Measurements from ENCODE around the gene PDE4D. TPM values are rescaled to one million over a fixed set of nuclear protein-coding genes. Genes with fewer than 3 reads are reported as not detected.

The PDE4D gene
- total and polyA plus RNA-seq, 12 donors: 1.2 to 18.9 (median 2.1) TPM

DNA sequence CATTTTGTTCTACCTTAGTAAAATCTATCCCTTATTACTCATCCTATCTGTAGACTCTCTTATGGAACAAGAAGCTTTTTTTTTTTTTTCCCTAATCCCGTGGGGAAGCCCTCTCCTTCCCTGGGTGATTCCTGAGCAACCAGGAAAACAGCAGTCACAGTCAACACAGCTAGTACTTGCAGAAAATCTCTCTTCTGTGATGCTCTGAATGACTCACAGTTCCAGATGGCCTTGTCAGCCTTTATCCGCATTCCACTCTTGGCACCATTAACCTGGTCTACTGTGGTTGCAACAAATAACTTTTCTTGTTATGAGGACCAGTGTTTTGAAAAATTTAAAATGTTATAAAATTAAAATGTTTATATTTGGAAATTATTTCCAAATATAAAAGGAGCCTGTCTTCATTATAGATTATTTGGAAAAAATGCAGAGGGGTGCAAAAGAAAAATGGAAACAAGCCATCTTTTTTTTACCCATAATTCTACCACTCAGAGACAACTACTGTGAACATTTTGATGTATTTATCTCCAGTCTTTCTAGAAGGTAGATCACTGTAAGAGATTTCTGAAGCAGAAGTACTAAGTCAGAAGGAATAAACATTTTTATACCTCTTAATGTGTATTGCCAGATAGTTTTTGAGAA is 824.0 kb downstream of the PDE4D start:
- peak; percentile 33 to 75 (median 63) for DNase-seq
- H3K9me3 ChIP-seq (replicated peaks in 1 of 3): no peaks in the 10 kb centered on the region
- no peaks in the 10 kb centered on the region for H3K36me3 ChIP-seq (replicated peaks in 1 of 2)
- no peaks in the 10 kb centered on the region for H3K27me3 ChIP-seq
- intact Hi-C loops (cut with DNase I): no loop called here
- 19 to 33% (median 29%) methylated on average over 2 of the region's 2 CpGs for WGBS, 4 donors
- no peak overlapping the region for H3K27ac ChIP-seq
- H3K4me3 ChIP-seq: no peak overlapping the region
- no peaks in the 10 kb centered on the region for H3K4me1 ChIP-seq (replicated peaks in 1 of 2)
- TF ChIP-seq POLR2A (IDR thresholded peaks at IDR 0.05): no peak
- TF ChIP-seq, protein P1, sequence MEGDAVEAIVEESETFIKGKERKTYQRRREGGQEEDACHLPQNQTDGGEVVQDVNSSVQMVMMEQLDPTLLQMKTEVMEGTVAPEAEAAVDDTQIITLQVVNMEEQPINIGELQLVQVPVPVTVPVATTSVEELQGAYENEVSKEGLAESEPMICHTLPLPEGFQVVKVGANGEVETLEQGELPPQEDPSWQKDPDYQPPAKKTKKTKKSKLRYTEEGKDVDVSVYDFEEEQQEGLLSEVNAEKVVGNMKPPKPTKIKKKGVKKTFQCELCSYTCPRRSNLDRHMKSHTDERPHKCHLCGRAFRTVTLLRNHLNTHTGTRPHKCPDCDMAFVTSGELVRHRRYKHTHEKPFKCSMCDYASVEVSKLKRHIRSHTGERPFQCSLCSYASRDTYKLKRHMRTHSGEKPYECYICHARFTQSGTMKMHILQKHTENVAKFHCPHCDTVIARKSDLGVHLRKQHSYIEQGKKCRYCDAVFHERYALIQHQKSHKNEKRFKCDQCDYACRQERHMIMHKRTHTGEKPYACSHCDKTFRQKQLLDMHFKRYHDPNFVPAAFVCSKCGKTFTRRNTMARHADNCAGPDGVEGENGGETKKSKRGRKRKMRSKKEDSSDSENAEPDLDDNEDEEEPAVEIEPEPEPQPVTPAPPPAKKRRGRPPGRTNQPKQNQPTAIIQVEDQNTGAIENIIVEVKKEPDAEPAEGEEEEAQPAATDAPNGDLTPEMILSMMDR (IDR thresholded peaks at IDR 0.05): no peak

DNA sequence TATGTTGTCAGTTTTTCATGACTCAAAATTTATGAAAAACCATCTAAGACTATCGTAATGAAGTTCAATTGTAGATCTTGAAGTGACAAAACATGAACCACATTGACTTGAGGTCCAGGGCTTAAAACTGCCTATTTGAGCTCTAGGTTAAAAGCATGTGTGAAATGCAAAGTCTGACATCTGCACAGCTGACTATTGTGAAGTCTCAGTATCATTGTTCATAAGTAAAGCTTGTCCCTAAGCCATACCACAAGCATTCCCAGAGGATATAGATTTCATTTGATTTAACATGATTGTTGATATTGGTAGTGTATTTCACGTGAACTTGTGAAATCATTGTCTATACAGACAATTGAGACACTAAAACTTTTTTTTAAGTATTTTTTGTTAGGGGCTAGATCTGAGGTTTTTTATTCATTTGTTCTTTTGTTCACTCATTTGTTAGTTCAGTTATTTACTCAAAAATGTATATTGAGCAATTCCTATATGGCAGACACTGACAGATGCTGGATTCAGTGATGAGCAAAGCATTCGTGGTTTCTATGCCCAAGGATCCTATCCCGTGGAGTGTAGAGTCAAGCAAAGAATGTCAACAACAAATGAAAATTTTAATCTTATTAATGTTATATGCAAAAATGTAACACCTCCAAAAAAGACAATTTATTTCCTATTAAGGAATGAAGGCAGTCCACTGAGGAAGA is 825.4 kb downstream of the PDE4D start:
- 90 to 95% (median 93%) methylated on average over 4 of the region's 4 CpGs for WGBS, 4 donors
- TF ChIP-seq, protein P1 (IDR thresholded peaks at IDR 0.05): no peak
- TF ChIP-seq POLR2A (IDR thresholded peaks at IDR 0.05): no peak
- intact Hi-C loops (cut with DNase I): no loop called here
- no peaks in the 10 kb centered on the region for H3K27me3 ChIP-seq
- no peak for DNase-seq
- H3K4me3 ChIP-seq: no peak overlapping the region
- no peaks in the 10 kb centered on the region for H3K9me3 ChIP-seq (replicated peaks in 1 of 3)
- H3K27ac ChIP-seq: no peak overlapping the region
- no peaks in the 10 kb centered on the region for H3K36me3 ChIP-seq (replicated peaks in 1 of 2)
- H3K4me1 ChIP-seq (replicated peaks in 1 of 2): peaks cover 0 to 6% of the 10 kb centered on the region in 2 donors

DNA sequence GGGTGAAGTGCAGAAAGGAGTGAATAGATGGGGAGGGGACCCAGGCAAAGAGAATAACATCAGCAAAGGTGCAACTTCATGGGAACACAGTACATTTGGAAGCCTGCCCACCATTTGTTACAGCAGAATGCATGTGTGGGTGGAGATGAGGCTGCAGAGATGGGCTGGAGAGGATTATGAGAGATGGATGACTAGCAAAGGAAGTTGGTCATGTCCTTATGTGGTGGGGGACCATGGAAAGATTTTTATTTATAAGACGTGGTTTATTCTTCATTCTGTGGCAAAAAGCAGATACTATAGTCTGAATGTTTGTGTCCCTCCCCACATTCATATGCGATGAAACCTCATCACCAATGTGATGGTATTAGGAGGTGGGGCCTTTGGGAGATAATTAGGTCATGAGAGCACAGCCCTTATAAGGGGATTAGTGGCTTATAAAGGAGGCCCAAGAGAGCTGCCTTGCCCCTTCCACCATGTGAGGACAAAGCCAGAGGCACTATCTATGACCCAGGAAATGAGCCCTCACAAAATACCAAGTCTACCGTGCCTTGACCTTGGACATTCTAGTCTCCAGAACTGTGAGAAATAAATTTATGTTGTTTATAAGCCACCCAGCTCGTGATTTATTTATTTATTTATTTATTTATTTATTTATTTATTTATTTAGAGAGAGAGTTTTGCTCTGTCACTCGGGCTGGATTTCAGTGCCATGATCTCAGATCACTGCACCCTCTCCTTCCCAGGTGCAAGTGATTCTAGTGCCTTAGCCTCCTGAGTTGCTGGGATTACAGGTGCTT is 827.0 kb downstream of the PDE4D start:
- no peak for TF ChIP-seq POLR2A (IDR thresholded peaks at IDR 0.05)
- TF ChIP-seq, protein P1 (IDR thresholded peaks at IDR 0.05): no peak
- Histone ChIP-seq H3K36me3 (replicated peaks in 1 of 2) (no peaks in the 10 kb centered on the region), H3K27me3 (no peaks in the 10 kb centered on the region), H3K4me3 (no peak overlapping the region), H3K27ac (no peak overlapping the region), H3K9me3 (replicated peaks in 1 of 3) (no peaks in the 10 kb centered on the region), H3K4me1 (replicated peaks in 1 of 2) (peaks cover 0 to 7% of the 10 kb centered on the region in 2 donors)
- WGBS, 4 donors: 60 to 81% (median 67%) methylated on average over 5 of the region's 5 CpGs
- intact Hi-C loops (cut with DNase I): no loop called here
- DNase-seq: no peak

DNA sequence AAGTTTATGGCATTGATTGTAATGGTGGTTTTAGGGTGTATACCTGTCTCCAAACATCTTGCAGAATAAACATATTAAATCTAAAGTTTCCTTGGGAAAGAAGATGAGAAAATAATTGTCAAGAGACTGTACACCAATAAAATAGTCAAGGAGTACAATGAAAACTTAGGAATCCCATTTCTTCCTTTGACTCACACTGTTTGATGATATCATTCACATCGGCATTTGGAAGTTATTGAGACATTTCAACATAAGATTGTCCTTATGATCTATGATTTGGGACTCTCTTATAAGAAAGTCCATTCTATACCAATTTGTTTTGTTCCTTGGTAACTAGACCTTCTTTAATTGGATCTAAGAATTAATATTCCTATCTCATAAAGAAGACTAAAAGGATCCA is 828.0 kb downstream of the PDE4D start:
- no peak for DNase-seq
- Histone ChIP-seq H3K36me3 (replicated peaks in 1 of 2) (no peaks in the 10 kb centered on the region), H3K27me3 (no peaks in the 10 kb centered on the region), H3K4me3 (no peak overlapping the region), H3K9me3 (replicated peaks in 1 of 3) (no peaks in the 10 kb centered on the region), H3K27ac (no peak overlapping the region), H3K4me1 (replicated peaks in 1 of 2) (peaks cover 0 to 7% of the 10 kb centered on the region in 2 donors)
- 70 to 90% (median 74%) methylated on average over 1 of the region's 1 CpG for WGBS, 4 donors
- no peak for TF ChIP-seq POLR2A (IDR thresholded peaks at IDR 0.05)
- TF ChIP-seq, protein P1 (IDR thresholded peaks at IDR 0.05): no peak
- intact Hi-C loops (cut with DNase I): no loop called here
